ENCODE measurements around the gene RAD9A. TPM values are rescaled to one million over a fixed set of nuclear protein-coding genes. Genes with fewer than 3 reads are reported as not detected.
A peak's percentile ranks its signal among the peaks of the same experiment; 100 is the strongest.

RAD9A gene
- total and polyA plus RNA-seq, 11 donors, result 3.5 to 9.1 (median 6.1) TPM

- peak overlapping the region in 1 of 12 donors; percentile 97 for H3K27ac ChIP-seq
- H3K4me1 ChIP-seq, result peaks cover 0 to 43% (median 22%) of the 10 kb centered on the region in 12 donors
- H3K36me3 ChIP-seq, result peaks cover 0 to 11% (median 0%) of the 10 kb centered on the region in 9 donors
- WGBS, 4 donors, result 90 to 94% (median 91%) methylated on average over 12 to 24 of the region's 24 CpGs
- no peak for TF ChIP-seq POLR2A (IDR thresholded peaks at IDR 0.05)
- TF ChIP-seq CTCF (IDR thresholded peaks at IDR 0.05), result no peak
- DNase-seq (no peak), ATAC-seq (no peak)
- intact Hi-C loops (cut with DNase I), result no loop called here
- H3K27me3 ChIP-seq, result no peaks in the 10 kb centered on the region
- no peak overlapping the region for H3K4me3 ChIP-seq
- H3K9me3 ChIP-seq, result no peaks in the 10 kb centered on the region
Measured at GRCh38 chr11:67364783-67365722, 26.7 kb upstream of the RAD9A start.

- Histone ChIP-seq H3K27ac (peak overlapping the region in 3 of 12 donors; percentile 39 to 97 (median 52)), H3K36me3 (peaks cover 0 to 11% (median 0%) of the 10 kb centered on the region in 9 donors), H3K27me3 (no peaks in the 10 kb centered on the region), H3K4me3 (no peak overlapping the region), H3K4me1 (peaks cover 0 to 52% (median 22%) of the 10 kb centered on the region in 12 donors), H3K9me3 (no peaks in the 10 kb centered on the region)
- 64 to 73% (median 70%) methylated on average over 14 of the region's 14 CpGs for WGBS, 4 donors
- intact Hi-C loops (cut with DNase I), result no loop called here
- DNase-seq, result no peak
- TF ChIP-seq POLR2A (IDR thresholded peaks at IDR 0.05), result no peak
- TF ChIP-seq CTCF (IDR thresholded peaks at IDR 0.05), result no peak
- ATAC-seq, result no peak
Measured at GRCh38 chr11:67365736-67366444, 25.9 kb upstream of the RAD9A start.

- WGBS, 4 donors, result 28 to 46% (median 35%) methylated on average over 8 of the region's 8 CpGs
- Histone ChIP-seq H3K27ac (peak overlapping the region in 3 of 12 donors; percentile 39 to 97 (median 52)), H3K36me3 (peaks cover 0 to 11% (median 0%) of the 10 kb centered on the region in 9 donors), H3K4me3 (no peak overlapping the region), H3K27me3 (no peaks in the 10 kb centered on the region), H3K4me1 (peaks cover 0 to 58% (median 27%) of the 10 kb centered on the region in 12 donors), H3K9me3 (no peaks in the 10 kb centered on the region)
- ATAC-seq (peak in 1 of 4 donors; percentile 7), DNase-seq (no peak)
- TF ChIP-seq POLR2A (IDR thresholded peaks at IDR 0.05), result no peak
- no peak for TF ChIP-seq CTCF (IDR thresholded peaks at IDR 0.05)
- intact Hi-C loops (cut with DNase I), result no loop called here
Measured at GRCh38 chr11:67366546-67366945, 25.2 kb upstream of the RAD9A start.

Measured in heart left ventricle (tissue), 16 donors.